Hepatocyte (in vitro differentiated cells): ENCODE measurements around the gene SDSL. TPM values are rescaled to one million over a fixed set of nuclear protein-coding genes. Genes with fewer than 3 reads are reported as not detected.

Experiments
- DNase-seq: peaks from one replicate; pipeline ENCODE4 v3.0.0-alpha.2; 2016; ENCODE audit warnings: low spot score
- H2AFZ ChIP-seq: fragments of 200-600 bp; sonication (generic); 2 replicates; pipeline ENCODE4 v1.6.0; 2016; ENCODE audit warnings: antibody characterized with exemption, mild to moderate bottlenecking
- H3K27ac ChIP-seq: fragments of 200-600 bp; sonication (generic); 2 replicates; pipeline ENCODE4 v1.5.1; 2016; ENCODE audit warnings: mild to moderate bottlenecking
- H3K27me3 ChIP-seq: fragments of 200-600 bp; sonication (generic); 2 replicates; pipeline ENCODE4 v1.6.1; 2016
- H3K36me3 ChIP-seq: fragments of 200-600 bp; sonication (generic); replicated peaks from 2 replicates; pipeline ENCODE4 v1.5.1; 2016; ENCODE audit warnings: low read depth; ENCODE audit not compliant: insufficient read depth
- H3K4me1 ChIP-seq: fragments of 200-600 bp; sonication (generic); 2 replicates; pipeline ENCODE4 v1.5.1; 2016; ENCODE audit warnings: mild to moderate bottlenecking, moderate library complexity; ENCODE audit not compliant: insufficient read depth
- H3K4me2 ChIP-seq: fragments of 200-600 bp; sonication (generic); 2 replicates; pipeline ENCODE4 v1.6.0; 2016
- H3K4me3 ChIP-seq: fragments of 200-600 bp; sonication (generic); 2 replicates; pipeline ENCODE4 v1.5.1; 2016; ENCODE audit warnings: mild to moderate bottlenecking
- H3K79me2 ChIP-seq: fragments of 200-600 bp; sonication (generic); 2 replicates; pipeline ENCODE4 v1.6.0; 2017; ENCODE audit warnings: mild to moderate bottlenecking
- H3K9me2 ChIP-seq: fragments of 200-600 bp; sonication (generic); replicated peaks from 2 replicates; pipeline ENCODE4 v1.6.0; 2017; ENCODE audit warnings: mild to moderate bottlenecking; ENCODE audit not compliant: insufficient read depth
- H3K9me3 ChIP-seq: fragments of 200-600 bp; sonication (generic); 2 replicates; pipeline ENCODE4 v1.5.1; 2016; ENCODE audit warnings: low read depth, mild to moderate bottlenecking
- H4K20me1 ChIP-seq: fragments of 200-600 bp; sonication (generic); 2 replicates; pipeline ENCODE4 v1.6.0; 2016; ENCODE audit warnings: mild to moderate bottlenecking; ENCODE audit not compliant: insufficient read depth, poor library complexity, severe bottlenecking
- EZH2 ChIP-seq: fragments of 200-600 bp; sonication (generic); IDR thresholded peaks from 2 replicates; pipeline ENCODE4 v1.6.1; 2016; ENCODE audit warnings: antibody characterized with exemption, mild to moderate bottlenecking, borderline replicate concordance
- EZH2phosphoT487 ChIP-seq: fragments of 200-600 bp; sonication (generic); IDR thresholded peaks from one replicate; pipeline ENCODE4 v1.6.1; 2018; ENCODE audit warnings: antibody characterized with exemption, mild to moderate bottlenecking, low read depth, moderate library complexity; ENCODE audit not compliant: unreplicated experiment, severe bottlenecking
- WGBS: methylation state at CpG from one replicate; pipeline ENCODE4 v1.1.6; 2016; ENCODE audit warnings: low lambda C conversion rate; ENCODE audit errors: missing lambda C conversion rate; 5-methylcytosine and 5-hydroxymethylcytosine counted together
- polyA plus RNA-seq: library from polyadenylated mRNA; unstranded; fragments of >200 nt; fragmentation: Nextera tagmentation; extraction: Ambion mirVana; gene quantifications from 2 replicates; pipeline ENCODE4 v1.2.1, GENCODE V29; 2016
- total RNA-seq: library from RNA; depleted of rRNA; stranded (reverse); fragments of >200 nt; gene quantifications from 2 replicates; pipeline ENCODE4 v1.2.3, GENCODE V29; 2014
- TF ChIP-seq, protein P1 (sequence below): fragments of 200-600 bp; sonication (generic); IDR thresholded peaks from 2 replicates; pipeline ENCODE4 v1.5.1; 2016; ENCODE audit warnings: antibody characterized with exemption, mild to moderate bottlenecking; ENCODE audit not compliant: poor library complexity

The SDSL gene
- total and polyA plus RNA-seq, 2 experiments from 2014 or later: 10.3 to 26.7 TPM

DNA sequence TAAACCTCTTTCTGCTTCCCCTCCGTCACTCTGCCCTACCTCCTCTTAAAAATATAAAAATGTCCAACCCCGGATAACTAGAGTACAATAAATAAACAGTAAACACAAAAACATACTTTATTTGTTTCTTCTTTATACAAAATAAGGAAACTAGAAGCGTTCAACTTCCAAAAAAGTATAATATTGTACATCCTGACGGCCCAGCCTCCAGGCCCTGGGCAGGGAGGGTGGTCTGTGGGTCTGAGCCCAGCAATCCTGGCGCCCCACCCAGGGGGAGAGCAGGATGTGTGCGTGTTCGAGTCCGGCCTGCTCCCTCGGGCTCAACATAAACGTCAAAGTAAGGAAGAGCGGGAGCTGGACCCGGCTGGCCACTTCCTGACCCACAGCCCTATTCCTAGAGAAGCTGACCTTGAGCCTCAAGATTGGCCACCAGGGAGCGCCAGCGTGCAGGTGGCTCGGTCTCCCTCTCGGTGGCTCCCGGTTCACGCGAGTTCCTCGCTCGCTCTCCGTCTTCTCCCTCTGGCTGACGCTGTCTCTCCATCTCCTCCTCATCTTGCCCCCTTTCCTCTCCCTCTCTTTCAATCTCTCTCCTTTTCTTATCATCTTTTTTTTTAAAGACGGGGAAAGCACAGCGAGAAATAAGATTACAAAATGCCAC is 40.1 kb downstream of the SDSL start:
- no peaks in the 10 kb centered on the region for H4K20me1 ChIP-seq
- H2AFZ ChIP-seq: peak overlapping the region; percentile 16
- H3K36me3 ChIP-seq: no peaks in the 10 kb centered on the region
- DNase-seq: peak; percentile 87
- H3K4me2 ChIP-seq: peak overlapping the region; percentile 74
- H3K4me1 ChIP-seq: peaks cover 9% of the 10 kb centered on the region
- no peak overlapping the region for H3K4me3 ChIP-seq
- no peaks in the 10 kb centered on the region for H3K79me2 ChIP-seq
- TF ChIP-seq, protein P1, sequence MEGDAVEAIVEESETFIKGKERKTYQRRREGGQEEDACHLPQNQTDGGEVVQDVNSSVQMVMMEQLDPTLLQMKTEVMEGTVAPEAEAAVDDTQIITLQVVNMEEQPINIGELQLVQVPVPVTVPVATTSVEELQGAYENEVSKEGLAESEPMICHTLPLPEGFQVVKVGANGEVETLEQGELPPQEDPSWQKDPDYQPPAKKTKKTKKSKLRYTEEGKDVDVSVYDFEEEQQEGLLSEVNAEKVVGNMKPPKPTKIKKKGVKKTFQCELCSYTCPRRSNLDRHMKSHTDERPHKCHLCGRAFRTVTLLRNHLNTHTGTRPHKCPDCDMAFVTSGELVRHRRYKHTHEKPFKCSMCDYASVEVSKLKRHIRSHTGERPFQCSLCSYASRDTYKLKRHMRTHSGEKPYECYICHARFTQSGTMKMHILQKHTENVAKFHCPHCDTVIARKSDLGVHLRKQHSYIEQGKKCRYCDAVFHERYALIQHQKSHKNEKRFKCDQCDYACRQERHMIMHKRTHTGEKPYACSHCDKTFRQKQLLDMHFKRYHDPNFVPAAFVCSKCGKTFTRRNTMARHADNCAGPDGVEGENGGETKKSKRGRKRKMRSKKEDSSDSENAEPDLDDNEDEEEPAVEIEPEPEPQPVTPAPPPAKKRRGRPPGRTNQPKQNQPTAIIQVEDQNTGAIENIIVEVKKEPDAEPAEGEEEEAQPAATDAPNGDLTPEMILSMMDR: peak; percentile 84
- TF ChIP-seq EZH2phosphoT487: no peak
- TF ChIP-seq EZH2: no peak
- no peak overlapping the region for H3K27ac ChIP-seq
- no peaks in the 10 kb centered on the region for H3K9me2 ChIP-seq
- H3K9me3 ChIP-seq: no peaks in the 10 kb centered on the region
- WGBS: 14% methylated on average over 25 of the region's 25 CpGs
- H3K27me3 ChIP-seq: peaks cover 92% of the 10 kb centered on the region

DNA sequence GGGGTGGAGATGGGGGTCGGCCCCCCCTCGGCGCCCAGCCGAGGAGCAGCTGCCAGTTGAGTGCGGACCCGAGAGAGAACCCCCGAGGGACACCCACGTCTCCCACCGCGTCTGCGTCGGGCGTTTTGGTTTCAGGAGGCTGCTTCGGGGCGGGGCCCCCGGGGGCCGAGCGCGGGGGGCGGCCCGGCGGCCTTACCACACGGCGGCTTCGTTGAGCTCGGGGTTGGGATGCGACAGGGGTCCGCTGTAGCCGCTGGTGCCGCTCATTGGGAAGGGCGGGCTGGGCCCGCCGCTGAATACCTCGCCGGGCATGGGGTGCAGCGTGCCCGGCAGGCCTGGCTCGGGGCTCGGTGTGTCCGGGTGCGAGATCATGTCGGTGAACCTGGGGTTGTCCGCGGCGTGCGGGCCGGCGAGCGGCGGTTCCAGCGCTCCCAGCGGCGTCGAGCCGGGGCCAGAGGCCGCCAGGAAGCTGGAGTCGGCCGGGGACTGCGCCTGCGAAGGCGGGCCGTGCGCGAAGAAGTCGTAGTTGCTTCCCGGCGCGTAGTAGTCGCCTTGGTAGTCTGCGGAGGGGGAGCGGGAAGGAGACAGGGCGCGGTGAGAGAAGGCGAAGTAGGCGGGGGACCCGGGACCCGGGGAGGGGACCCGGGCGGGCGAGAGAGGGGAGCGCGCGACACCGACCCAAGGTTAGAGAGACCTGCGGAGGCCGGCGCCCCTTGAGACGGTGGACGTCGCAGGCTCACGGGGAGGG is 41.0 kb downstream of the SDSL start:
- WGBS: 2% methylated on average over 50 of the region's 91 CpGs
- H2AFZ ChIP-seq: peak overlapping the region; percentile 35
- H3K9me2 ChIP-seq: no peaks in the 10 kb centered on the region
- no peak overlapping the region for H3K27ac ChIP-seq
- DNase-seq: no peak
- H3K79me2 ChIP-seq: no peaks in the 10 kb centered on the region
- H3K4me3 ChIP-seq: no peak overlapping the region
- H3K4me2 ChIP-seq: peak overlapping the region; percentile 74
- TF ChIP-seq, protein P1: no peak
- TF ChIP-seq EZH2 (peak; percentile 100), EZH2phosphoT487 (peak; percentile 88)
- no peaks in the 10 kb centered on the region for H4K20me1 ChIP-seq
- H3K4me1 ChIP-seq: peaks cover 12% of the 10 kb centered on the region
- no peaks in the 10 kb centered on the region for H3K9me3 ChIP-seq
- H3K36me3 ChIP-seq: no peaks in the 10 kb centered on the region
- peaks cover 92% of the 10 kb centered on the region for H3K27me3 ChIP-seq

DNA sequence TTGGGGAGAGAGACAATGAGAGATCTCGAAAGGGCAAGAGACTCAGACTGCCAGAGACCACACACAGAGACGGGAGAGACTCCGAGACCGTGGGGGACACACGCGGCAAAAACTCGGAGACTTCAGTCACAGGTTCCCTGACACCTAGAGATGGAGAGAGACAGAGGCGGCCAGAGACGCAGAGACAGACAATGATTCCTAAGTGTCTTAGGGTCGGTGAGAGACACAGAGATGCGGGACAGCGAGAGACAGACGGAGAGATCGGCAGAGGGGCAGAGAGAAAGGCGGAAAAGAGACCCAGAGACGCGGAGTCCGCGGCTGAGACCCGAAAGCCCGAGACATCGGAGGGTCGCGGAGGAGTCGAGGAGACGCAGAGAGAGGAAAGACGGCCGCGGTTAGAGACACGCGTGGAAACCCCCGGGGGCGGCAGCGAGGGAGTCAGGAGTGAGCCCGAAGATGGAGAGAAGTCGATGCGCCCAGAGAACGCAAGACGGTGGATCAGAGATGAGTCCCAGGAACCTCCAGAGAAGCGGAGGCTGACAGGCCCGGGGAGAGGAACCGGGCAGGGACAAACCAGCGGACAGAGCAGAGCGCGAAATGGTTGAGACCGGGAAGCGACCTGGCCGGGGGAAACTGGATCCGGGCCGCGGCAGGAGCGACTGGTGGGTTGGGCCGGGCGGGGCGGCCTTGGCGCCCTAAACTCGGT is 41.7 kb downstream of the SDSL start:
- peak overlapping the region; percentile 56 for H2AFZ ChIP-seq
- H3K36me3 ChIP-seq: no peaks in the 10 kb centered on the region
- no peaks in the 10 kb centered on the region for H4K20me1 ChIP-seq
- TF ChIP-seq, protein P1: no peak
- TF ChIP-seq EZH2 (peak; percentile 96), EZH2phosphoT487 (peak; percentile 2)
- no peak for DNase-seq
- H3K9me3 ChIP-seq: no peaks in the 10 kb centered on the region
- peaks cover 92% of the 10 kb centered on the region for H3K27me3 ChIP-seq
- no peak overlapping the region for H3K4me3 ChIP-seq
- H3K4me2 ChIP-seq: peak overlapping the region; percentile 74
- H3K27ac ChIP-seq: no peak overlapping the region
- H3K79me2 ChIP-seq: no peaks in the 10 kb centered on the region
- H3K9me2 ChIP-seq: no peaks in the 10 kb centered on the region
- 8% methylated on average over 45 of the region's 57 CpGs for WGBS
- H3K4me1 ChIP-seq: peaks cover 12% of the 10 kb centered on the region
